Left ventricle myocardium inferior (tissue), 1 donor: ENCODE results near the gene ZC3H12C. TPM values are rescaled to one million over a fixed set of nuclear protein-coding genes. Genes with fewer than 3 reads are reported as not detected.

ENCODE experiments used
- DNase-seq: peaks from one replicate; pipeline ENCODE4 v3.0.0-alpha.2; 2020
- H3K27ac ChIP-seq: fragments of 200-600 bp; replicated peaks from 2 replicates; pipeline ENCODE4 v1.8.0; 2021
- H3K27me3 ChIP-seq: fragments of 200-600 bp; 2 replicates; pipeline ENCODE4 v1.8.0; 2021; ENCODE audit warnings: low read depth
- H3K36me3 ChIP-seq: fragments of 200-600 bp; 2 replicates; pipeline ENCODE4 v1.8.0; 2021
- H3K4me1 ChIP-seq: fragments of 200-600 bp; 2 replicates; pipeline ENCODE4 v1.8.0; 2021
- H3K4me3 ChIP-seq: fragments of 200-600 bp; 2 replicates; pipeline ENCODE4 v1.8.0; 2021; ENCODE audit warnings: mild to moderate bottlenecking, moderate library complexity
- H3K9me3 ChIP-seq: fragments of 200-600 bp; replicated peaks from 2 replicates; pipeline ENCODE4 v1.8.0; 2021
- CTCF ChIP-seq: fragments of 200-600 bp; IDR thresholded peaks from 2 replicates; pipeline ENCODE4 v1.8.0; 2021; ENCODE audit warnings: antibody characterized with exemption, mild to moderate bottlenecking, borderline replicate concordance
- intact Hi-C: fragments of 100-400 bp; cut with micrococcal nuclease; formaldehyde crosslinking; loops from one replicate; pipeline ENCODE4 v1.11.0; 2022
- total RNA-seq: library from RNA; stranded (reverse); fragmentation: NEBNext Ultra II Directional; extraction: Animal tissue kit (Norgen Biotek cat#: 25700); gene quantifications from one replicate; pipeline ENCODE4 v1.2.1, GENCODE V29; 2021
- donor health status: DM: no; HTN: yes; CAD: no; lungs with severe emphysema.

Gene ZC3H12C
- total RNA-seq, 1 donor from 2014 or later = 16.8 TPM

- intact Hi-C loops = no loop called here
- H3K36me3 ChIP-seq = no peaks in the 10 kb centered on the region
- H3K4me3 ChIP-seq = no peak overlapping the region
- H3K27me3 ChIP-seq = no peaks in the 10 kb centered on the region
- no peak overlapping the region for H3K27ac ChIP-seq
- no peaks in the 10 kb centered on the region for H3K9me3 ChIP-seq
- no peak for DNase-seq
- no peak for TF ChIP-seq CTCF
- no peaks in the 10 kb centered on the region for H3K4me1 ChIP-seq
These were observed 91.3 kb downstream of the ZC3H12C start for GRCh38 chr11:110184456-110184855.

- Histone ChIP-seq H3K27ac (no peak overlapping the region), H3K4me3 (no peak overlapping the region), H3K9me3 (no peaks in the 10 kb centered on the region), H3K36me3 (no peaks in the 10 kb centered on the region), H3K27me3 (no peaks in the 10 kb centered on the region), H3K4me1 (no peaks in the 10 kb centered on the region)
- DNase-seq = no peak
- TF ChIP-seq CTCF = no peak
- intact Hi-C loops = no loop called here
These were observed 92.0 kb downstream of the ZC3H12C start for GRCh38 chr11:110185121-110185591.

GRCh38 chr11:110185599-110185998, 92.4 kb downstream of the ZC3H12C start:
- no peak for DNase-seq
- Histone ChIP-seq H3K4me3 (no peak overlapping the region), H3K4me1 (no peaks in the 10 kb centered on the region), H3K27ac (no peak overlapping the region), H3K27me3 (no peaks in the 10 kb centered on the region), H3K36me3 (no peaks in the 10 kb centered on the region), H3K9me3 (no peaks in the 10 kb centered on the region)
- no peak for TF ChIP-seq CTCF
- intact Hi-C loops = no loop called here

GRCh38 chr11:110186456-110186855, 93.3 kb downstream of the ZC3H12C start:
- H3K4me3 ChIP-seq = no peak overlapping the region
- H3K4me1 ChIP-seq = no peaks in the 10 kb centered on the region
- H3K27ac ChIP-seq = no peak overlapping the region
- no peaks in the 10 kb centered on the region for H3K36me3 ChIP-seq
- H3K9me3 ChIP-seq = no peaks in the 10 kb centered on the region
- DNase-seq = no peak
- no peaks in the 10 kb centered on the region for H3K27me3 ChIP-seq
- intact Hi-C loops = no loop called here
- no peak for TF ChIP-seq CTCF

GRCh38 chr11:110186867-110187266, 93.7 kb downstream of the ZC3H12C start:
- TF ChIP-seq CTCF = no peak
- Histone ChIP-seq H3K27ac (no peak overlapping the region), H3K36me3 (no peaks in the 10 kb centered on the region), H3K9me3 (no peaks in the 10 kb centered on the region), H3K4me1 (no peaks in the 10 kb centered on the region), H3K4me3 (no peak overlapping the region), H3K27me3 (no peaks in the 10 kb centered on the region)
- intact Hi-C loops = no loop called here
- DNase-seq = no peak

GRCh38 chr11:110187731-110188130, 94.5 kb downstream of the ZC3H12C start:
- Histone ChIP-seq H3K9me3 (no peaks in the 10 kb centered on the region), H3K27ac (no peak overlapping the region), H3K36me3 (no peaks in the 10 kb centered on the region), H3K4me3 (no peak overlapping the region), H3K27me3 (no peaks in the 10 kb centered on the region), H3K4me1 (no peaks in the 10 kb centered on the region)
- no peak for TF ChIP-seq CTCF
- no peak for DNase-seq
- intact Hi-C loops = no loop called here
